ENCODE measurements around the gene VTA1. TPM values are rescaled to one million over a fixed set of nuclear protein-coding genes. Genes with fewer than 3 reads are reported as not detected.
"Not testable (repeated sequence)": the region's sequence is repeated elsewhere in the genome, so short reads cannot be mapped to it uniquely, and the experiment has no call there.

The VTA1 gene
- polyA plus RNA-seq, 1 donor from 2014 or later = 126 TPM

DNA sequence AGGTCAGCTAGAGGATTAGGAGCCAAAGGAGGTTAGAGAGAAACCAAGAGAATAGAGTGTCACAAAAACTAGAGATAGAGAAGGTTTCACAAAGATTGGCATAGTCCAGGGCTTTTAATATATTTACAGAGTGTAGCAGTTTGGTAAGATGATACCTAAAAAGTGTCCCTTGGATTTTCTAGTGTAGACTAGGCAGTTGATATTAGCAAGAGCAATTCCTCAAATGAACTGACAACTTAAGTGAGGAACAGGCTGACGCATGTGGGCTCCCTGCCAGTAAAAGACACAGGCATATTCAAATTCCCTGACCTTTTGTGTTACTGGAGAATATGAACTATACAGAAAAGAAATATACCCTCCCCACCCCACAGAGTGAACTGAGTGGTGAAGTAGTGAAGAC lies 40.1 kb downstream of the VTA1 start:
- no peaks in the 10 kb centered on the region for H4K20me1 ChIP-seq (ENCODE audit: insufficient read depth)
- no peak for TF ChIP-seq MXI1 (conservative IDR thresholded peaks at IDR 0.05; ENCODE audit: poor library complexity, severe bottlenecking)
- no peak for TF ChIP-seq SMC3 (conservative IDR thresholded peaks at IDR 0.05; ENCODE audit: poor library complexity)
- TF ChIP-seq, protein P1, sequence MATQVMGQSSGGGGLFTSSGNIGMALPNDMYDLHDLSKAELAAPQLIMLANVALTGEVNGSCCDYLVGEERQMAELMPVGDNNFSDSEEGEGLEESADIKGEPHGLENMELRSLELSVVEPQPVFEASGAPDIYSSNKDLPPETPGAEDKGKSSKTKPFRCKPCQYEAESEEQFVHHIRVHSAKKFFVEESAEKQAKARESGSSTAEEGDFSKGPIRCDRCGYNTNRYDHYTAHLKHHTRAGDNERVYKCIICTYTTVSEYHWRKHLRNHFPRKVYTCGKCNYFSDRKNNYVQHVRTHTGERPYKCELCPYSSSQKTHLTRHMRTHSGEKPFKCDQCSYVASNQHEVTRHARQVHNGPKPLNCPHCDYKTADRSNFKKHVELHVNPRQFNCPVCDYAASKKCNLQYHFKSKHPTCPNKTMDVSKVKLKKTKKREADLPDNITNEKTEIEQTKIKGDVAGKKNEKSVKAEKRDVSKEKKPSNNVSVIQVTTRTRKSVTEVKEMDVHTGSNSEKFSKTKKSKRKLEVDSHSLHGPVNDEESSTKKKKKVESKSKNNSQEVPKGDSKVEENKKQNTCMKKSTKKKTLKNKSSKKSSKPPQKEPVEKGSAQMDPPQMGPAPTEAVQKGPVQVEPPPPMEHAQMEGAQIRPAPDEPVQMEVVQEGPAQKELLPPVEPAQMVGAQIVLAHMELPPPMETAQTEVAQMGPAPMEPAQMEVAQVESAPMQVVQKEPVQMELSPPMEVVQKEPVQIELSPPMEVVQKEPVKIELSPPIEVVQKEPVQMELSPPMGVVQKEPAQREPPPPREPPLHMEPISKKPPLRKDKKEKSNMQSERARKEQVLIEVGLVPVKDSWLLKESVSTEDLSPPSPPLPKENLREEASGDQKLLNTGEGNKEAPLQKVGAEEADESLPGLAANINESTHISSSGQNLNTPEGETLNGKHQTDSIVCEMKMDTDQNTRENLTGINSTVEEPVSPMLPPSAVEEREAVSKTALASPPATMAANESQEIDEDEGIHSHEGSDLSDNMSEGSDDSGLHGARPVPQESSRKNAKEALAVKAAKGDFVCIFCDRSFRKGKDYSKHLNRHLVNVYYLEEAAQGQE (IDR thresholded peaks at IDR 0.05; ENCODE audit: borderline replicate concordance) = no peak
- TF ChIP-seq POLR2AphosphoS5 (IDR thresholded peaks at IDR 0.05) = no peak
- TF ChIP-seq TAF1 (IDR thresholded peaks at IDR 0.05; ENCODE audit: low read depth) = no peak
- TF ChIP-seq EP300 (conservative IDR thresholded peaks at IDR 0.05; ENCODE audit: poor library complexity, severe bottlenecking) = no peak
- TF ChIP-seq, protein P2, sequence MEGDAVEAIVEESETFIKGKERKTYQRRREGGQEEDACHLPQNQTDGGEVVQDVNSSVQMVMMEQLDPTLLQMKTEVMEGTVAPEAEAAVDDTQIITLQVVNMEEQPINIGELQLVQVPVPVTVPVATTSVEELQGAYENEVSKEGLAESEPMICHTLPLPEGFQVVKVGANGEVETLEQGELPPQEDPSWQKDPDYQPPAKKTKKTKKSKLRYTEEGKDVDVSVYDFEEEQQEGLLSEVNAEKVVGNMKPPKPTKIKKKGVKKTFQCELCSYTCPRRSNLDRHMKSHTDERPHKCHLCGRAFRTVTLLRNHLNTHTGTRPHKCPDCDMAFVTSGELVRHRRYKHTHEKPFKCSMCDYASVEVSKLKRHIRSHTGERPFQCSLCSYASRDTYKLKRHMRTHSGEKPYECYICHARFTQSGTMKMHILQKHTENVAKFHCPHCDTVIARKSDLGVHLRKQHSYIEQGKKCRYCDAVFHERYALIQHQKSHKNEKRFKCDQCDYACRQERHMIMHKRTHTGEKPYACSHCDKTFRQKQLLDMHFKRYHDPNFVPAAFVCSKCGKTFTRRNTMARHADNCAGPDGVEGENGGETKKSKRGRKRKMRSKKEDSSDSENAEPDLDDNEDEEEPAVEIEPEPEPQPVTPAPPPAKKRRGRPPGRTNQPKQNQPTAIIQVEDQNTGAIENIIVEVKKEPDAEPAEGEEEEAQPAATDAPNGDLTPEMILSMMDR (IDR thresholded peaks at IDR 0.05; ENCODE audit: poor library complexity, severe bottlenecking) = no peak
- no peak for TF ChIP-seq RAD21 (conservative IDR thresholded peaks at IDR 0.05)
- no peak for TF ChIP-seq EZH2 (IDR thresholded peaks at IDR 0.05; ENCODE audit: borderline replicate concordance, insufficient read depth, low read length, poor library complexity, severe bottlenecking)
- no peaks in the 10 kb centered on the region for H3K79me2 ChIP-seq (replicated peaks; ENCODE audit: insufficient read depth, low read length)
- H3K9me3 ChIP-seq (ENCODE audit: low read length) = no peaks in the 10 kb centered on the region
- no peaks in the 10 kb centered on the region for H3F3A ChIP-seq (ENCODE audit: insufficient read depth, low read length, poor library complexity, severe bottlenecking)
- H3K27me3 ChIP-seq (ENCODE audit: insufficient read depth, low read depth, low read length) = no peaks in the 10 kb centered on the region
- no peak overlapping the region for H2AFZ ChIP-seq (ENCODE audit: low read depth, low read length)
- no peak overlapping the region for H3K9ac ChIP-seq (ENCODE audit: low read length)
- no peak overlapping the region for H3K4me2 ChIP-seq (ENCODE audit: low read length)
- H3K9me2 ChIP-seq (ENCODE audit: insufficient read depth, low read length) = no peaks in the 10 kb centered on the region
- H3K36me3 ChIP-seq (ENCODE audit: insufficient read depth, low read length) = no peaks in the 10 kb centered on the region
- H3K4me3 ChIP-seq (ENCODE audit: low read length) = no peak overlapping the region
- H3K27ac ChIP-seq (ENCODE audit: low read length) = no peak overlapping the region

DNA sequence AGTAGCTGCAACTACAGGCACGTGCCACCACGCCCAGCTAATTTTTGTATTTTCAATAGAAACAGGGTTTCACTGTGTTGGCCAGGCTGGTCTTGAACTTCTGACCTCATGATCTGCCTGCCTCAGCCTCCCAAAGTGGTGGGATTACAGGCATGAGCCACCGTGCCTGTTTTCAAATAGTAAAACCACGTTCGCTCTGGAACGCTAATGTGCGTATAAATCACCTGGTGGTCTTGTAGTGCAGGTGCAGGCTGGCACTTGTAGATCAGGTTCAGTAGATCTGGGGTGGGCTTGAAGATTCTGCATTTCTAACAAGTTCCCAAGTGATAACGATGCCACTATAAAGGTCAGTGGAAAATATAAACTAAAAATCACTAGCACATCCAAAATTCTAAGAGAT lies 41.3 kb downstream of the VTA1 start:
- not testable (repeated sequence) for H3K79me2 ChIP-seq (replicated peaks; ENCODE audit: insufficient read depth, low read length); H3K4me2 ChIP-seq (ENCODE audit: low read length); H3K9ac ChIP-seq (ENCODE audit: low read length); H2AFZ ChIP-seq (ENCODE audit: low read depth, low read length); H4K20me1 ChIP-seq (ENCODE audit: insufficient read depth); H3K4me3 ChIP-seq (ENCODE audit: low read length); H3F3A ChIP-seq (ENCODE audit: insufficient read depth, low read length, poor library complexity, severe bottlenecking); H3K27me3 ChIP-seq (ENCODE audit: insufficient read depth, low read depth, low read length); H3K27ac ChIP-seq (ENCODE audit: low read length); H3K9me2 ChIP-seq (ENCODE audit: insufficient read depth, low read length); H3K36me3 ChIP-seq (ENCODE audit: insufficient read depth, low read length); H3K9me3 ChIP-seq (ENCODE audit: low read length)
- TF ChIP-seq, protein P2 (IDR thresholded peaks at IDR 0.05; ENCODE audit: poor library complexity, severe bottlenecking) = peak; percentile 18
